ENCODE data around the gene HOMEZ.
A peak's percentile ranks its signal among the peaks of the same experiment; 100 is the strongest.
"Not testable (repeated sequence)": the region's sequence is repeated elsewhere in the genome, so short reads cannot be mapped to it uniquely, and the experiment has no call there.

HOMEZ gene

GRCh38 chr14:23286020-23286901 lies at the start of gene HOMEZ:
Gene HOMEZ (minus strand): TSS chr14:23286132. CDS start chr14:23285952, 180 bp downstream.
- DNase-seq (ENCODE audit: extremely low read depth in 1 of 2, low read depth in 1 of 2) = peak; percentile 97 to 98

- DNase-seq (ENCODE audit: extremely low read depth in 1 of 2, low read depth in 1 of 2) = no peak
Measured at GRCh38 chr14:23335623-23336022, 49.7 kb upstream of the HOMEZ start.

GRCh38 chr14:23327947-23328744 lies 42.2 kb upstream of the HOMEZ start:
- DNase-seq (ENCODE audit: extremely low read depth in 1 of 2, low read depth in 1 of 2) = peak in 1 of 2 donors; percentile 53

- no peak for DNase-seq (ENCODE audit: extremely low read depth in 1 of 2, low read depth in 1 of 2)
Measured at GRCh38 chr14:23326491-23327332, 40.8 kb upstream of the HOMEZ start.

GRCh38 chr14:23325746-23326145 lies 39.8 kb upstream of the HOMEZ start:
- not testable (repeated sequence) for DNase-seq (ENCODE audit: extremely low read depth in 1 of 2, low read depth in 1 of 2)

- DNase-seq (ENCODE audit: extremely low read depth in 1 of 2, low read depth in 1 of 2) = no peak
Measured at GRCh38 chr14:23324993-23325392, 39.1 kb upstream of the HOMEZ start.

- no peak for DNase-seq (ENCODE audit: extremely low read depth in 1 of 2, low read depth in 1 of 2)
Measured at GRCh38 chr14:23324455-23324846, 38.5 kb upstream of the HOMEZ start.

- DNase-seq (ENCODE audit: extremely low read depth in 1 of 2, low read depth in 1 of 2) = no peak
Measured at GRCh38 chr14:23323838-23324454, 38.0 kb upstream of the HOMEZ start.

- DNase-seq (ENCODE audit: extremely low read depth in 1 of 2, low read depth in 1 of 2) = no peak
Measured at GRCh38 chr14:23322568-23323517, 36.9 kb upstream of the HOMEZ start.

- DNase-seq (ENCODE audit: extremely low read depth in 1 of 2, low read depth in 1 of 2) = peak; percentile 42 to 53
Measured at GRCh38 chr14:23321572-23322547, 35.9 kb upstream of the HOMEZ start.

- DNase-seq (ENCODE audit: extremely low read depth in 1 of 2, low read depth in 1 of 2) = peak; percentile 92 to 98
Measured at GRCh38 chr14:23320584-23321571, 34.9 kb upstream of the HOMEZ start, which contains the start of gene PABPN1. Gene PABPN1 (plus strand): TSS chr14:23321457. CDS start chr14:23321470, 13 bp downstream.

- no peak for DNase-seq (ENCODE audit: extremely low read depth in 1 of 2, low read depth in 1 of 2)
Measured at GRCh38 chr14:23319746-23320583, 34.0 kb upstream of the HOMEZ start.

GRCh38 chr14:23316300-23316699 lies 30.4 kb upstream of the HOMEZ start:
- no peak for DNase-seq (ENCODE audit: extremely low read depth in 1 of 2, low read depth in 1 of 2)

- DNase-seq (ENCODE audit: extremely low read depth in 1 of 2, low read depth in 1 of 2) = no peak
Measured at GRCh38 chr14:23310546-23310945, 24.6 kb upstream of the HOMEZ start.

GRCh38 chr14:23308721-23309445 lies 23.0 kb upstream of the HOMEZ start:
- no peak for DNase-seq (ENCODE audit: extremely low read depth in 1 of 2, low read depth in 1 of 2)
